B cell (primary cell): ENCODE measurements around the gene MACO1. TPM values are rescaled to one million over a fixed set of nuclear protein-coding genes. Genes with fewer than 3 reads are reported as not detected.
"Not testable (repeated sequence)": the region's sequence is repeated elsewhere in the genome, so short reads cannot be mapped to it uniquely, and the experiment has no call there.

Experiments used
- ATAC-seq: fragments of 200-7000 bp; cut with Tn5 transposase; one replicate; pipeline ENCODE4 v1.10.0; 2021; ENCODE audit warnings: low read depth, mild to moderate bottlenecking, moderate number of reproducible peaks, moderate library complexity
- CTCF ChIA-PET: fragments of 350-600 bp; sonication (Branson Sonifier 250); formaldehyde crosslinking; loops from one replicate; lab custom pipeline; 2021; ENCODE audit warnings: antibody characterized with exemption, inconsistent platforms; lab: Charles Lee
- POLR2A ChIA-PET: fragments of 350-600 bp; sonication (Branson Sonifier 250); formaldehyde crosslinking; loops from one replicate; lab custom pipeline; 2021; ENCODE audit warnings: antibody characterized with exemption; lab: Charles Lee
- DNase-seq: peaks from one replicate; pipeline ENCODE4 v3.0.0; 2013
- H2AFZ ChIP-seq: 2 replicates; pipeline ENCODE4 v1.6.1; 2012; ENCODE audit warnings: mild to moderate bottlenecking, low read depth, low read length; ENCODE audit not compliant: insufficient read depth, poor library complexity, severe bottlenecking
- H3K27ac ChIP-seq, 2 donors: 1 replicate in 1 of 2; 2 replicates in 1 of 2; pipeline ENCODE4 v1.5.1; 2012 to 2013; ENCODE audit warnings: low read length in 2 of 2, mild to moderate bottlenecking in 2 of 2, moderate library complexity in 1 of 2
- H3K27me3 ChIP-seq, 4 experiments: fragments of 200-600 bp in 1 of 4; sonication (generic) in 1 of 4; replicated peaks in 1 of 4; 1 replicate in 2 of 4; 2 replicates in 2 of 4; pipeline versions ENCODE4 v1.6.1 to v1.7.0; 2013 to 2016; ENCODE audit warnings: low read length in 3 of 4, mild to moderate bottlenecking in 2 of 4, mixed read lengths in 1 of 4, moderate library complexity in 1 of 4; ENCODE audit not compliant: insufficient read depth in 4 of 4, control insufficient read depth in 3 of 4; ENCODE audit errors: control extremely low read depth in 1 of 4
- H3K36me3 ChIP-seq, 2 experiments: replicated peaks in 1 of 2; 1 replicate in 1 of 2; 2 replicates in 1 of 2; pipeline versions ENCODE4 v1.6.1 to v1.7.1; 2013; ENCODE audit warnings: low read length in 1 of 2; ENCODE audit not compliant: insufficient read depth in 2 of 2, control insufficient read depth in 1 of 2; ENCODE audit errors: control extremely low read depth in 1 of 2, extremely low read depth in 1 of 2
- H3K4me1 ChIP-seq, 2 donors: fragments of 200-600 bp in 1 of 2; sonication (generic) in 1 of 2; 1 replicate in 1 of 2; 2 replicates in 1 of 2; pipeline versions ENCODE4 v1.5.1 to v1.6.1; 2013 to 2017; ENCODE audit warnings: low read length in 2 of 2; ENCODE audit not compliant: control insufficient read depth in 2 of 2, insufficient read depth in 2 of 2
- H3K4me2 ChIP-seq: replicated peaks from 2 replicates; pipeline ENCODE3; 2012; ENCODE audit warnings: mild to moderate bottlenecking, low read depth, low read length; ENCODE audit not compliant: poor library complexity, severe bottlenecking
- H3K4me3 ChIP-seq, 5 experiments: fragments of 200-600 bp in 1 of 5; sonication (generic) in 1 of 5; 1 replicate in 3 of 5; 2 replicates in 2 of 5; pipeline versions ENCODE4 v1.5.1 to v1.7.0; 2011 to 2016; ENCODE audit warnings: low read length in 4 of 5, mild to moderate bottlenecking in 4 of 5, low read depth in 2 of 5, control low read depth in 1 of 5, moderate library complexity in 1 of 5; ENCODE audit not compliant: insufficient read depth in 1 of 5; ENCODE audit errors: control extremely low read depth in 1 of 5, extremely low read depth in 1 of 5
- H3K79me2 ChIP-seq: fragments of 200-600 bp; sonication (generic); one replicate; pipeline ENCODE4 v1.6.0; 2016; ENCODE audit warnings: low read length; ENCODE audit not compliant: control insufficient read depth, insufficient read depth
- H3K9ac ChIP-seq: fragments of 200-600 bp; sonication (generic); 2 replicates; pipeline ENCODE4 v1.6.1; 2017; ENCODE audit warnings: mild to moderate bottlenecking, low read length, moderate library complexity
- H3K9me3 ChIP-seq, 3 donors: one replicate each; pipeline versions ENCODE4 v1.6.1 to v1.7.1; 2013; ENCODE audit warnings: low read length in 2 of 3; ENCODE audit not compliant: control insufficient read depth in 2 of 3, insufficient read depth in 1 of 3; ENCODE audit errors: control extremely low read depth in 1 of 3
- H4K20me1 ChIP-seq: 2 replicates; pipeline ENCODE4 v1.6.0; 2012; ENCODE audit warnings: mild to moderate bottlenecking, low read length; ENCODE audit not compliant: insufficient read depth, control insufficient read depth, poor library complexity, severe bottlenecking
- H3K27ac Mint-ChIP-seq: one replicate; pipeline ENCODE4 v1.8.0; 2021; ENCODE audit warnings: mixed read lengths
- H3K27me3 Mint-ChIP-seq: one replicate; pipeline ENCODE4 v1.8.0; 2021; ENCODE audit warnings: mixed read lengths
- H3K4me1 Mint-ChIP-seq: one replicate; pipeline ENCODE4 v1.8.0; 2021; ENCODE audit warnings: mixed read lengths
- H3K4me3 Mint-ChIP-seq: one replicate; pipeline ENCODE4 v1.8.0; 2021; ENCODE audit warnings: mixed read lengths
- H3K9me3 Mint-ChIP-seq: one replicate; pipeline ENCODE4 v1.8.0; 2022; ENCODE audit warnings: mixed read lengths; ENCODE audit not compliant: insufficient read depth
- EZH2 ChIP-seq: IDR thresholded peaks from 2 replicates; pipeline ENCODE4 v1.6.1; 2012; ENCODE audit warnings: borderline replicate concordance, low read depth, mild to moderate bottlenecking, moderate library complexity, low read length; ENCODE audit not compliant: insufficient read depth, poor library complexity, severe bottlenecking
- WGBS: methylation state at CpG from one replicate; pipeline ENCODE4 v1.1.5; 2013; ENCODE audit warnings: missing lambda C conversion rate; ENCODE audit not compliant: insufficient coverage; 5-methylcytosine and 5-hydroxymethylcytosine counted together
- intact Hi-C: fragments of 100-400 bp; cut with micrococcal nuclease; formaldehyde crosslinking; loops from one replicate; pipeline ENCODE4 v1.10.0; 2022
- polyA plus RNA-seq: library from polyadenylated mRNA; depleted of rRNA; stranded (reverse); fragments of >200 nt; gene quantifications from 2 replicates; pipeline ENCODE4 v1.2.3, GENCODE V29; 2012
- total RNA-seq, 2 donors: library from RNA; stranded (reverse); fragments of 120-200 nt in 1 of 2; gene quantifications; 1 replicate in 1 of 2; 2 replicates in 1 of 2; pipeline versions ENCODE4 v1.2.3 to v1.2.4, GENCODE V29; 2013 to 2022
- TF ChIP-seq, protein P1 (sequence below): fragments of 200-600 bp; IDR thresholded peaks from one replicate; pipeline ENCODE4 v1.8.0; 2022; ENCODE audit warnings: antibody characterized with exemption, mild to moderate bottlenecking

Gene MACO1
- total and polyA plus RNA-seq, 2 donors (not counting 1 experiment from before 2014, with no cell fraction given): 4.9 to 21.2 TPM

DNA sequence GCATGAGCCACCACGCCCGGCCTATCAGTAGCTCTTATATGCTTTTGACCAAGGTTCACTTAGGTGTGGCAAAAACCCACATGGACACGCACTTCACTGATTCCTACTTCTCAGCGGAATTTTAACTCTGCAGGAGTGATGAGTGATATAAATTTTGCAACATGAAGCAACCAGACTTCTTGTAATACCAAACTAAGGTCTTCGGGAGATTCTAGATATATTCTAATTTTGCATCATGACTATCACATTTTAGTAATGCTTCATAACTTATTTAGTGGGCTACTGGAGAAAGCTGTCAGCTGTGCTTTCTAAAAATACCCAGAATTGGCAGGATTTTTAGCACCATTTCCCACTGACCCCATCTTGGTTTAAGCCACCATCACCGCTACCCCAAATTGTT, 37.9 kb upstream of the MACO1 start:
- H3K36me3 ChIP-seq: no peaks in the 10 kb centered on the region
- ATAC-seq: no peak
- POLR2A ChIA-PET: no interaction called here

DNA sequence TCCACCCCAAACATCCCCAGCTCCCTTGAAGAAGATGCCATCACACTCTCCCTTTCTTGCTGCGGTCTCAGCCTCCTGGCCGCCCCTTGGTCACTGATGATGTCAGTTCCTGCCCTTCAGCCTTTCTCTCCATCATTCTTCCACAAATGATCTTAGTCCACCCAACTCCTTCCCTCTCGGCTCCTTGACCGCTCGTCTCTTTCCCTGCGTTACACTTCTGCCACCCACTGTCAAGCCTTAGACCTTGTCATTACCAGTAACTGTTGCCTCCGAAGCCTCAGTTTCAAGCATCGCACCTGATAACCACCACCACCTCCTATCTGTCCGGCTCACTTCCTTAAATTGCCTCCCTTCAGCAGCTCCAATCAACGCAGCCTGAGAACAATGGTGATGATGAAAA, 33.1 kb upstream of the MACO1 start:
- H3K4me1 Mint-ChIP-seq, H3K4me2 ChIP-seq, H3K4me3 ChIP-seq, H3K4me3 Mint-ChIP-seq, H3K4me1 ChIP-seq, intact Hi-C loops, H3K36me3 ChIP-seq, DNase-seq, H3K9ac ChIP-seq, POLR2A ChIA-PET, ATAC-seq, H3K27me3 ChIP-seq, H3K27ac Mint-ChIP-seq, H3K9me3 ChIP-seq, H2AFZ ChIP-seq, H3K79me2 ChIP-seq, H4K20me1 ChIP-seq, H3K27ac ChIP-seq, H3K9me3 Mint-ChIP-seq: not testable (repeated sequence)
- peaks cover 15% of the 10 kb centered on the region for H3K27me3 Mint-ChIP-seq
- CTCF ChIA-PET: interaction anchor here (0.6 kb wide), 1 partner anchor 33 kb away, joined by 3 read pairs; no protein-coding TSS in a partner anchor
- 89% methylated on average over 1 of the region's 10 CpGs for WGBS

More for the DNA sequence above, 37.9 kb upstream of the MACO1 start:
- DNase-seq: no peak
- peaks cover 1% of the 10 kb centered on the region for H3K4me1 Mint-ChIP-seq
- Histone ChIP-seq H2AFZ (no peak overlapping the region), H3K27me3 (no peaks in the 10 kb centered on the region), H3K79me2 (no peaks in the 10 kb centered on the region), H4K20me1 (no peaks in the 10 kb centered on the region), H3K9me3 (no peaks in the 10 kb centered on the region), H3K4me1 (no peaks in the 10 kb centered on the region), H3K4me3 (no peak overlapping the region), H3K9ac (no peak overlapping the region), H3K4me2 (no peak overlapping the region), H3K27ac (no peak overlapping the region)
- no peak overlapping the region for H3K27ac Mint-ChIP-seq
- intact Hi-C loops: no loop called here
- no peaks in the 10 kb centered on the region for H3K9me3 Mint-ChIP-seq
- CTCF ChIA-PET: no interaction called here
- TF ChIP-seq, protein P1, sequence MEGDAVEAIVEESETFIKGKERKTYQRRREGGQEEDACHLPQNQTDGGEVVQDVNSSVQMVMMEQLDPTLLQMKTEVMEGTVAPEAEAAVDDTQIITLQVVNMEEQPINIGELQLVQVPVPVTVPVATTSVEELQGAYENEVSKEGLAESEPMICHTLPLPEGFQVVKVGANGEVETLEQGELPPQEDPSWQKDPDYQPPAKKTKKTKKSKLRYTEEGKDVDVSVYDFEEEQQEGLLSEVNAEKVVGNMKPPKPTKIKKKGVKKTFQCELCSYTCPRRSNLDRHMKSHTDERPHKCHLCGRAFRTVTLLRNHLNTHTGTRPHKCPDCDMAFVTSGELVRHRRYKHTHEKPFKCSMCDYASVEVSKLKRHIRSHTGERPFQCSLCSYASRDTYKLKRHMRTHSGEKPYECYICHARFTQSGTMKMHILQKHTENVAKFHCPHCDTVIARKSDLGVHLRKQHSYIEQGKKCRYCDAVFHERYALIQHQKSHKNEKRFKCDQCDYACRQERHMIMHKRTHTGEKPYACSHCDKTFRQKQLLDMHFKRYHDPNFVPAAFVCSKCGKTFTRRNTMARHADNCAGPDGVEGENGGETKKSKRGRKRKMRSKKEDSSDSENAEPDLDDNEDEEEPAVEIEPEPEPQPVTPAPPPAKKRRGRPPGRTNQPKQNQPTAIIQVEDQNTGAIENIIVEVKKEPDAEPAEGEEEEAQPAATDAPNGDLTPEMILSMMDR: no peak
- TF ChIP-seq EZH2: no peak
- 100% methylated on average over 2 of the region's 6 CpGs for WGBS
- peaks cover 11% of the 10 kb centered on the region for H3K27me3 Mint-ChIP-seq
- H3K4me3 Mint-ChIP-seq: no peak overlapping the region

DNA sequence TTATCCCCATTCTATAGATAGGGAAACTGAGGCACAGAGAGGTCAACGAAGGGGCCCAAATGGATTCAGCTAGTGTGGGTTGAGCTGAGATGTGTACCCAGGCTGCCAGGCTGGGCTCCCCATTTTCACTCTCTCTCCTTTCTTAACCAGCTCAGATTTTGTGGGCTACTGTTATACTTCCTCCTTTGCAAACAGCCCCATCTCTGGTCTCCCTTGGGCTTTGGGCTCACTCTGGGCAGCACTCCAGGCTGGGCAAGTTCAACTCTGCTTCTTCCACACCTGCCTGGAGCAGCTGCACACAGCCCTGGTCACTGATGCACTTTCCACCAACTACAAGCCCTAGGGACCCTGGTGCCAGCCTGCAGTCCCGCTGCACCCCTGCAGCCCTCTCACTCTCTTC, 32.6 kb upstream of the MACO1 start:
- H3K4me2 ChIP-seq, H3K4me3 Mint-ChIP-seq, H3K9ac ChIP-seq, H3K79me2 ChIP-seq, H2AFZ ChIP-seq, intact Hi-C loops, H3K4me1 Mint-ChIP-seq, H3K36me3 ChIP-seq, H3K27ac ChIP-seq, H3K9me3 Mint-ChIP-seq, H4K20me1 ChIP-seq, DNase-seq, H3K27ac Mint-ChIP-seq, H3K4me3 ChIP-seq, POLR2A ChIA-PET, H3K9me3 ChIP-seq, CTCF ChIA-PET, H3K4me1 ChIP-seq, H3K27me3 ChIP-seq: not testable (repeated sequence)
- peak; percentile 43 for ATAC-seq
- no CpG with 5 or more reads among the region's 2 CpGs for WGBS
- peaks cover 19% of the 10 kb centered on the region for H3K27me3 Mint-ChIP-seq
